GM19455 (cell line): ENCODE data around the gene SNX27.
"Not testable (repeated sequence)": the region's sequence is repeated elsewhere in the genome, so short reads cannot be mapped to it uniquely, and the experiment has no call there.

Experiments
- ATAC-seq: cut with Tn5 transposase; IDR thresholded peaks from one replicate; pipeline ENCODE4 v1.9.1; 2021; ENCODE audit not compliant: unreplicated experiment

SNX27 gene

DNA sequence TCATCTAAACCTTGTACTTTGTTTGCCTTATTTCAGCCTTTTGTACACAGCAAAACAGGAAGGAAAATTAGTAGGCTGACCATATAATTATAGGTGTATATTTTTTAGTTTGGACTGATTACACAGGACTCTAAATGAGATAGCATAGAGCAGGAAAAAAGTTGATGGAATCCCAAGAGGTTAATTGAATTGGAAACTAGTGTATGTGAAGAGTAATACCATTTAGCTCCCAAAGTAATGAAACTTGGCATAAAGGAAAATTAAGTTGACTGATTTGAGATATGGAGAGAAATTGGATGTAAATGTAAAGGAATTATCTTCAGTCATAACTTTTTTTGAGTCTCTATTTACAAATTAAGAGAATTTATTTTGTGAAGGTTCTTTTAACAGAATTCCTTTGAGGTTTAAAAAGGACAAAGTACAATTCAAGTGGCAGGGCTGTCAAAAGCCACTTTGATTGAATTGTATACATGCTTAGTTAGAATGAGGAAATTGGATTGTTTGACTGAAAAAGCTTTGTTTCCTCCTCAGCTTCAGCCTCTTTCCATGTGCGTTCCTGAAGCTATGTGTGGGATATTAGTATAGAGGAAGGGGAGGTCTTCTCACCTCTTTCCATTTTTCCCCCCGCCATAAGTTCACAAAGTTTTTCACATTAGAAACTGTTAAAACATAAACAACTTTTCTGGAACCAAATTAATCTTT, 26.4 kb downstream of the SNX27 start:
- no peak for ATAC-seq

DNA sequence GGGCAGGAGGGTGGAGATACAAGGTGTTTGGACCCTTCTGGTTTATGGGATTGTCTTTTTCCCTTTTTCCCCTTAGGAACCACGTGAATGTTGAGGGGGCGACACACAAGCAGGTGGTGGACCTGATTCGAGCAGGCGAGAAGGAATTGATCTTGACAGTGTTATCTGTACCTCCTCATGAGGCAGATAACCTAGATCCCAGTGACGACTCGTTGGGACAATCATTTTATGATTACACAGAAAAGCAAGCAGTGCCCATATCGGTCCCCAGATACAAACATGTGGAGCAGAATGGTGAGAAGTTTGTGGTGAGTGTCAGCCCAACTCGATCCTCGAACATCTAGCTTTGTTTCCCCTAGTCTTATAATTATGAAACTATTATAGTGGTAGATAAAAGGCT, 27.0 kb downstream of the SNX27 start:
- ATAC-seq = no peak

DNA sequence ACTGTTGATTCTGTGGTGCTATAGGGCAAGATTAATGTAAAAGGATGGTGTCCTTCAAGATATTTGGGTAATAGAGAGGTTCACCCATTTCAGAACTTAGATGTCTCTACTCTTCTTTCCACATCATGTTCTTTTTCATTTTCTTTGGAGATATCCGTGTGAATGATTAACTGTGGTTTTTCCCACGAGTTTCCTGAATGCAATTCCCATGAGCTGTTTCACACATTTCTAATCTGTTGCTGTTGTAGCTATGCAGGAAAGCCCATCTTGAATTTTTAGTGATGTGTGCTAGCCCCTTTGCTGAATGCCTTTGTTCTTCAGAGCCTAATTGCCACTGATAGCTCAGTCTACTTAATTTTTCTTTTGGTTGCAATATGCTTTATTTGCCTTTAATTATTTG, 27.6 kb downstream of the SNX27 start:
- ATAC-seq = no peak

DNA sequence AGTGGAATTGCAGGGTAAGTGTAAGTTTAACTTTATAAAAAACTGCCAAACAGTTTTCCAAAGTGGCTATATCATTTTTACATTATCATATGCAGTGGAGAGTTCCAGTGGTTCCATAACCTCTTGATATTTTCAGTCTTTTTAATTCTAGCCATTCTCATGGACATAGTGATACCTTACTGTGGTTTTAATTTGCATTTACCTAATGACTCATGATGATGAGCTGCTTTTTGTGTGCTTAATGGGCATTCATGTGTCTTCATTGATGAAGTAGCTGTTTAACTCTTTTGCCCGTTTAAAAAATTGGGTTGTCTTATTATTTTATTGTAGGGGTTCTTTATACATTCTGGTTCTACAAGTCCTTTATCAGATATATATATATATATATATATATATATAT, 29.4 kb downstream of the SNX27 start:
- ATAC-seq = no peak

DNA sequence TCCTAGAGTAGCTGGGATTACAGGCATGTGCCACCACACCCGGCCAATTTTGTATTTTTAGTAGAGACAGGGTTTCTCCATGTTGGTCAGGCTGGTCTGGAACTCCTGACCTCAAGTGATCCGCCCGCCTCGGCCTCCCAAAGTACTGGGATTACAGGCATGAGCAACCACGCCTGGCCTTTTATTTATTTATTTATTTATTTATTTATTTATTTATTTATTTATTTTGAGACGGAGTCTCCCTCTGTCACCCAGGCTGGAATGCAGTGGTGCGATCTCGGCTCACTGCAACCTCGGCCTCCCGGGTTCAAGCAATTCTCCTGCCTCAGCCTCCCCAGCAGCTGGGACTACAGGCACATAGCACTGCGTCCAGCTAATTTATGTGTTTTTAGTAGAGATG, 31.2 kb downstream of the SNX27 start:
- not testable (repeated sequence) for ATAC-seq

DNA sequence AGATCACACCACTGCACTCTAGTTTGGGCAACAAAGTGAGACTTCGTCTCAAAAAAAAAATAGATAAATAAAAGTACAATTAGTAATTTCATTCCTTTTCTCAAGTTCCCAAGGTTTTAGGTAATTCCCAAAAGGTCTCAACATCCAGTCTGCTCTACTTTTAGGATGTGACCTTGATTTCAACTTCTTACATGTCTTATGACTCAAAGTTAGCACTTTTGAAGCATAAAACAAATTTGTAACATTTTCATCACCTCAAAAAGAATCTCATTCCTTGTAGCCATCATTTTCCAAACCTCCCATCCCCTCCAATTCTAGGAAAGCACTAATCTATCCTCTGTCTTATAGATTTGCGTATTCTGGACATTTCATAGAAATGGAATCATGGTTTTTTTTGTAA, 32.2 kb downstream of the SNX27 start:
- ATAC-seq = no peak

DNA sequence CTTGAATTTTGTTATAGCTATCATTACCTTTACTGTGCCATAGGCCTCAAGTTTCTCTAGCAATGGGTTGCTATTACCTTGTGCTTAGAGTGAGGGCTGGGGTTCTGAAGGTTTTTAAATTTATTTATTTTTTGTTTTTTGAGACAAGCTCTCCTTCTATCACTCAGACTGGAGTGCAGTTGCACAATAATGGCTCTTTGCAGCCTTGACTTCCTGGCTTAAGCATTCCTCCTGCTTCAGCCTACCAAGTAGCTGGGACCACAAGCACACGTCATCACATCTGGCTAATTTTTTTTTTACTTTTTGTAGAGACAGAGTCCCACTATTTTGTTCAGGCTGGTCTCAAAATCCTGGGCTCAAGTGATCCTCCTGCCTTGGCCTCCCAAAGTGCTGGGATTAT, 41.5 kb downstream of the SNX27 start:
- ATAC-seq = no peak

DNA sequence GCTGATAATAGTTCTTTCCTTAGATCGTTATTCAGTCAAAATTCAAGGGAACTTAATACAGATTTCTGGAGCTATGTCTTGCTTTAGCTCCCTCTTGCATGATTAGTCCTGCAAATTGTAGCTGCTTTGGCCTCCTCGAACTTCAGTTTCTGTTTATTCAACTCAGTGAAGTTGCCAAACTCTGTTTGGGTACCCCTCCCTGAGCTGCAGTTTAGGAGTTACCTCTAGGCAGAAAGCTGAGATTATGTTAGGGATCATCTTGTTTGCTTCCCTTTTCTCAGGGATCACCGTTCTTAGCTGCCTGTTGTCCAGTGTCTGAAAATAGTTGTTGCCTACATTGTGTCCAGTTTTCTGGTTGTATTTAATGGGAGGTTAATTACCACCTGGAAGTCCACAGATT, 43.5 kb downstream of the SNX27 start:
- ATAC-seq = no peak

DNA sequence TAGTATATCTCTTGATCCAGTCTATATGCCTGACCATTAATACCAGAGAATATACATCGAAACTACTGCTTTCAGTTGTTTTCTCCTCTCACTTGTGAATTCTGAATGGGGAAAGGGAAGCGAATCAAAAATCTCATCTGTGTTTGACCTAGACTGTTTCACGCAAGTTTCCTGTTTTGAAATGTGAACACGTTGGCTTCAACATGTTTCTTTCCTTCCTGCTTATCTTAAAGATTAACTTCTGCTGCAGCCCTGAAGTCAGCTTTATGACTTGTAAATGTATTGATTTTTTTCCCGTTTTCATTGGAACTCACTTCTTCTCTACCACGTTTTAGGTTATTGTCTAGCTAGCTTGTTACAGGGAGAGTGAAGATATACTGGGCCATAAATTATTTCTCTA, 49.9 kb downstream of the SNX27 start:
- no peak for ATAC-seq

DNA sequence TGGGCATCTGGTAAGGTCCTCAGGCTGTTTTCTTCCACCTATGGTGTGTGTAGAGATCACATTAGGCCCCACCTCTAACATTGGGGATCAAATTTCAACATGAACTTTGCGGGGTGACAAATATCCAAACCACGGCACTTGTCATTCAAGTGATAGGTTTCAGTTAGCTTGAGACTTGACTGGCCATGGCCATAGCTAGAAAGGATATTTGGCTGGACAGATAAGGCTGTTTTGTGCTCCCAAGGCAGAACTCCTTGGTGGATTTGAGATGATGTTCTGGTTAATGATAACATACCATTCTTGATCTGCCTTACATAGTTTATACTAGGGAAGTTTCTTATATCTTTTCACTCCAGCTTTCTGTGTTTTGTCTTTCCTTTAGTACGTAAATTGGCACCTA, 56.2 kb downstream of the SNX27 start:
- ATAC-seq = no peak

DNA sequence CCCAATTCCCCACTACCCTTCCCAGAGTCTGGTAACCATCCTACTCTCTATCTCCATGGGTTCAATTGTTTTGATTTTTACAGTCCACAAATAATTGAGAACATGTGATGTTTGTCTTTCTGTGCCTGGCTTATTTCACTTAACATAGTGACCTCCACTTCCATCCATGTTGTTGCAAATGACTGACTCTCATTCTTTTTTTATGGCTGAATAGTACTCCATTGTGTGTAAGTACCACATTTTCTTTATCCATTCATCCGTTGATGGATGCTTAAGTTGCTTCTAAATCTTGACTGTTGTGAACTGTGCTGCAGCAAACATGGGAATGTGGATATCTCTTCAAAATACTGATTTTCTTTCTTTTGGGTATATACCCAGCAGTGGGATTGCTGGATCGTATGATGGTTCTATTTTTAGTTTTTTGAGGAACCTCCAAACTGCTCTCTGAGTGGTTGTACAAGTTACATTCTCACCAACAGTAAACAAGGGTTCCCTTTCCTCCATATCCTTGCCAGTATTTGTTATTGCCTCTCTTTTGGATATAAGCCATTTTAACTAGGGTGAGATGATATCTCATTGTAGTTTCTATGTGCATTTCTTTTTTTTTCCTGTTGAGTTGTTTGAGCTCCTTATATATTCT, 58.3 kb downstream of the SNX27 start:
- ATAC-seq = not testable (repeated sequence)

DNA sequence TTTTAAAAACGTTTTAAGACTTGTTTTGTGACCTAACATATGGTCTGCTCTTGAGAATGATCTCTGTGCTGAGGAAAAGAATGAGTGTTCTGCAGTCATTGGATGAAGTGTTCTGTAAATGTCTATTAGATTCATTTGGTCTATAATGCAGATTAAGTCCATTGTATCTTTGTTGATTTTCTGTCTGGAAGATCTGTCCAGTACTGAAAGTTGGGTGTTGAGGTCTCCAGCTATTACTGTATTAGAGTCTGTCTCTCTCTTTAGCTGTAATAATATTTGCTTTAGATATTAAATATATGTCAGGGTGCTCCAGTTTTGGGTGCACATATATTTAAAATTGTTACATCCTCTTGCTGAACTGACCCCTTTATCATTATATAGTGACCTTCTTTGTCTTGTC, 61.6 kb downstream of the SNX27 start:
- no peak for ATAC-seq

DNA sequence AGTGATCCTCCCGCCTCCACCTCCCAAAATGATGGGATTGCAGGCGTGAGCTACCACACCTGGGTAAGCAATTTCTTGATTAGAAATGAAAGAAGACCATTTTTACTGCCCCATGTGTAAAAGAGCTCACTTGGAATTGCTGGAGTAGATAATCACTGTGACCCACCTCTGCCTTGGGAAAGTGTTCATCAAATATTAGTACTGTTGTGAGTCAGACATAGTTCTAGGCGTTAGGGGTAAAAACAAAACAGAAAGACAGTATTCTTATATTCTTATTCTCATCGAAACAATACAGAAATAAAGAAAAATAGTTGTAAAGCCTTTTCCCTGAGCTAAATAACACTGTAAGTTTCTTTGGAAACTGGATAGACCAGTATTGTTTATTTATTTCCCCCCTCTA, 68.5 kb downstream of the SNX27 start:
- no peak for ATAC-seq

DNA sequence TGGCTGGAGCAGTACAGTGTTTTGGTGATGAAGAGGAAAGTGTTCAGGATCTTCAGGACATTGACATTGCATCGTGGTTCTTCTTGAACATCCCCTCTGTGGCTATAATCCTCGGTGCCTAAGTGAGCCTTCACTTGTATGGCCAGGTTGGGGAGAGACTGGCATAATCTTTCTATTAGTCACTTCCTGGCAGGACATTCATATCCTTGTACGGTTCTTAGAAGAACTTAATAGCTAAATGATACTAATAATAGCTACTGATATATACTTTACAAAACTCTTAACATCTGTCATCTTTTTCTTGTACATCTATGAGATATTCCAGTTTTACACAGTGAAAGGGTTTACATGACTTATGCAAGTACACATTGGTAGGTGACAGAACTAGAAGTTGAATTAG, 69.0 kb downstream of the SNX27 start:
- no peak for ATAC-seq

DNA sequence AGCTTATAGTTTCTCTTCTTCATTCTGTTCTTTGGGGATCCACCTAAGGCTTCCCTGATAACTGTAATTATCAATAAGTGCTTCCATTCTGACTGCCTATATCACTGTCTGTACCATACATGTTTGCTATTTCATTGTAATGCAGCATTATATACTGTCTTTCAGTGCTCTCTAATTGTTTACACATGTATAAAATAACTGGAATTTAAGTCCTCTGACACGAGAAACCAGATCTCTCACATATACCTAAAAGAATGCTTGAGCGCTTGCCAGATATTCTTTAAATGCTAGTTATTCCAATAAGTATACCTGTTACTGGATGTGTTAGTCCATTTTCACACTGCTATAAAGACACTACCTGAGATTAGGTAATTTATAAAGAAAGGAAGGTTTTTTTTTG, 70.1 kb downstream of the SNX27 start:
- no peak for ATAC-seq

DNA sequence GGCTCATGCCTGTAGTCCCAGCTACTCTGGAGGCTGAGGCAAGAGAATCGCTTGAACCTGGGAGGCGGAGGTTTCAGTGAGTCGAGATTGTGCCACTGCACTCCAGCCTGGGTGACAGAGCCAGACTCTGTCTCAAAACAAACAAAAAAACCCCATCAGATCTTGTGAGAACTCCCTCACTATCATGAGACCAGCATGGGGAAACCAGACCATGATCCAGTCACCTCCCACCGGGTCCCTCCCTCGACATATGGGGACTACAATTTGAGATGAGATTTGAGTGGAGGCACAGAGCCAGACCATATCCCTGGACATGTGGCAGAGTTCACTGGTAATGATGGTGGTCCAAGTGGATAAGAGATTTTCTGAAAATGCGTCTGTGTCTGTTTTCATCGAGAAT, 71.1 kb downstream of the SNX27 start:
- not testable (repeated sequence) for ATAC-seq

DNA sequence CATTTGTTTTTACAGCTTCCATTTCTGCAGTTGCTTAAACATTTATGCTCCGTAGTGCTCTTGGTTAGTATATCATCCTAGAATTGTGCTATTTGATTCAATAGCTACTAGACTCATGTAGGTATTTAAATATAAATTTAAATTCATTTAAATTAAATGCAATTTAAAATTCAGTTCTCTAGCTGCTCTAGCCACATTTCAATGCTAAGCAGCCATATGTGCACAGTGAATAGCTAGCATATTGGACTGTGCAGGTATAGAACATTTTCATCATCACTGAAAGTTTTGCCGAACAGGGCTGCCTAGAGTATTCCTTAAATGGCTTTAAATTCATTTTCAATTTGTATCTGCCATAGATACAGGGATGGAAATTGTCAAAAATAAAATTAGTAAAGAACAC, 72.3 kb downstream of the SNX27 start:
- ATAC-seq = no peak

DNA sequence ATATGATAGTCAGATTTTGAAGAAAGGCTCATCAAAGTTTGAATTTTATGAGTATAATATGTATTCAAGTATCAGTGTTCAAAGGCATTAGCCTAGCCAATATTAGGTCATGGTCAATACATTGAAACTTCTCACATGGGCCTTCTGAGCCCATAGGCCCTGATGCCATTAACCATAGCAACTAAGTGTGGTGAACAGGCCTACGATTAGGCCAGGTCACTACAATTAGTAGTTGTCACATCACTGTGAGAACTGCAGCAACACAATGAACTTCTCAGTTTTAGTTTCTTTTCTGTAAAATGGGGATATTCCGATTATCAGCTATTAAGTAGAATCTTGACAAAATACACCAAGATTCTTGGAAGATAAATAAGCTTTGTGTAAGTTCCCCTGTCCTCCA, 74.7 kb downstream of the SNX27 start:
- no peak for ATAC-seq

DNA sequence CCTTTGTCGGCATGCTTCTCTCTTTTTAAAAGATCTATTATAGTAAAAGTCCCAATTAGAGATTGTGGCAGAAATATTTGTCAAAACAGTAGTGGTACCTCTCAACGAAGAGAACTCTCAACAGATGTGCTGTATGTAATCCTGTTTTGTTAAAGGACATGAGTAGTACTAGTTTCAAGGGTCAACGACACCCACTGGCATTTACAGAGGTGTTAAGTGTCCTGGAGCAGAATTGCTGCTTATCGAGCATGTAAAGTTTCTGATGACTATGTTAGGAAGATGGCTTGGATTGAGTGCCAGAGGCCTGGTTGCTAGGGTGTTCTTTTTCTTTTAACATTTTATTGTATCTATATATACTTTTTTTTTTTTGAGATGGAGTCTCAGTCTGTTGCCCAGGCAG, 77.6 kb downstream of the SNX27 start:
- ATAC-seq = no peak

DNA sequence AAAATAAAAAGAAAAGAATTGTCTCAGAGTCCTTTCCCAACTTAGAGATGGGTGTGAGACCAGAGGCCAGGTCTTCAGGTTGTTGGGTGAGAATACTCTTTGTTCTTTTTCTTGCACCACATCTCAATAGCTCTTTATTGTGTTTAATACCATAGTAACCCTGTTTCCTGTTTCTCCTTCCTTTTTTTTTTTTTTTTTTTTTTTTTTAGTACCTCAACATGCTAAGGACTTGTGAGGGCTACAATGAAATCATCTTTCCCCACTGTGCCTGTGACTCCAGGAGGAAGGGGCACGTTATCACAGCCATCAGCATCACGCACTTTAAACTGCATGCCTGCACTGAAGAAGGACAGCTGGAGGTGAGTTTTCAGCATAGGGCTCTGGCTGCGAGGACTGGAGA, 80.4 kb downstream of the SNX27 start:
- ATAC-seq = no peak

DNA sequence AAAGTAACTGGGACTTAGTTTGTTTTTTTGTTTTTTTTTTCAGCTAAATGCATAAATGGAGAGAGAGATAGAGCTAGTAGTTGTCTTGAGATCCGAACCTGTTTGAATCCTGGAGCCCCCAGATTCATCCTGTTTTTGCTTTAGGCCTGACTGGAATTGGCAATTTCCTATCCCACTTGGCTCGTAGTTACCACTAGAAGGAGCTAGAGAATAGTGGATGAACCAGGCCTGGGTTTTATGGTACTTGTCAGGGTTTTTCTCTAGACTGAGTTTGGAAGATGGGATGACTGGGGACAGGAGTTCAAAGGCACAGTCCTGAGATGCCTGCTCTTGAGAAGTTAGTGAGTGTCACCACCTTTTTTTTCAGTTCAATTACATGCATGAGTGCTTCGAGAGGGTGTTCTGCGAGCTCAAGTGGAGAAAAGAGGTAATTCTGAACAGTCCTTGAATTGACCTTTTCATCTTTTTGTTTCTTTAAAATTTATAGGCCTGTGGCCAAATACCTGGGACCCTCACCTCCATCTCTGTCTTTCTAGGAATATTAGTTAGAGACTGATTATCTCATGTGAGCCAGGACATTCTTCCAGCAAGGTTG, 81.3 kb downstream of the SNX27 start:
- no peak for ATAC-seq

DNA sequence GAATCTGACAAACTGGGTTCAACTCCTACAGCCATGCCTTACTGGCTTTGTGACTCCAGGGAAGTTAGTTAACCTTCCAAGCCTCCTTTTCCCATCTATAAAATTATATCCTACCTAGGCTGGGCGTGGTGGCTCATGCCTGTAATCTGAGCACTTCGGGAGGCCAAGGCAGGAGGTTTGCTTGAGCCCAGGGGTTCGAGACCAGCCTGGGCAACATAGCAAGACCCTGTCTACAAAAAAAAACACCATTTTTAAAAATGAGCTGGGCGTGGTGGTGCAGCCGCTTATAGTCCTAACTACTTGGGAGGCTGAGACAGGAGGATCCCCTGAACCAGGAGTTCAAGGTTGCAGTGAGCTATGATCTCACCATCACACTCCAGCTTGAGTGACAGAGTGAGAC, 89.7 kb downstream of the SNX27 start:
- ATAC-seq = no peak

DNA sequence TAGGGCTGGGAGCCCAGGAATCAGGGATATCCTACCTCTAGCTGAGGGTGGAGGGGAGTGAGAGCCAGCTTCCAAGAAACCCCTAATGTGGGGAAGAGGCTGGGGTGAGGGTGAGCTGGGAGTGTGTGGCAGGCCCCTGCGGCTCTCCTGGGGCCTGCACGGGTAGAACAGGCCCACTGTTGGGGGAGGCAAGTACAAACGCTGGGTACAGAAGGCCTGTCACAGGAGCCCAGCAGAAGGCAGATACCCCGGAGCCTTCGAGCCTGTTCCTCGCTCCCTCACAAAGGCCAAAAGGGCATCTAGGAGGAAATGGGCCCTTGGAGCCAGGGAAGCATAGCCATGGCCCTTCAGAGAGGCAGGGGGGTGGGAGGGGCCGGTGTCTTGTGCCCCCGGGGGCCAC, 91.1 kb downstream of the SNX27 start:
- no peak for ATAC-seq
